Activated CD4-positive, CD25-positive, alpha-beta regulatory T cell treated with anti-CD3 and anti-CD28 coated beads, Interleukin-2, amount 50 U/mL, for 16 hours (primary cell): Measurements from ENCODE around the gene ZBTB17.
"Not testable (repeated sequence)": the region's sequence is repeated elsewhere in the genome, so short reads cannot be mapped to it uniquely, and the experiment has no call there.

Experiments
- DNase-seq: peaks from one replicate; pipeline ENCODE4 v3.0.0-alpha.2; 2020; ENCODE audit warnings: low read depth, low spot score

ZBTB17 gene

DNA sequence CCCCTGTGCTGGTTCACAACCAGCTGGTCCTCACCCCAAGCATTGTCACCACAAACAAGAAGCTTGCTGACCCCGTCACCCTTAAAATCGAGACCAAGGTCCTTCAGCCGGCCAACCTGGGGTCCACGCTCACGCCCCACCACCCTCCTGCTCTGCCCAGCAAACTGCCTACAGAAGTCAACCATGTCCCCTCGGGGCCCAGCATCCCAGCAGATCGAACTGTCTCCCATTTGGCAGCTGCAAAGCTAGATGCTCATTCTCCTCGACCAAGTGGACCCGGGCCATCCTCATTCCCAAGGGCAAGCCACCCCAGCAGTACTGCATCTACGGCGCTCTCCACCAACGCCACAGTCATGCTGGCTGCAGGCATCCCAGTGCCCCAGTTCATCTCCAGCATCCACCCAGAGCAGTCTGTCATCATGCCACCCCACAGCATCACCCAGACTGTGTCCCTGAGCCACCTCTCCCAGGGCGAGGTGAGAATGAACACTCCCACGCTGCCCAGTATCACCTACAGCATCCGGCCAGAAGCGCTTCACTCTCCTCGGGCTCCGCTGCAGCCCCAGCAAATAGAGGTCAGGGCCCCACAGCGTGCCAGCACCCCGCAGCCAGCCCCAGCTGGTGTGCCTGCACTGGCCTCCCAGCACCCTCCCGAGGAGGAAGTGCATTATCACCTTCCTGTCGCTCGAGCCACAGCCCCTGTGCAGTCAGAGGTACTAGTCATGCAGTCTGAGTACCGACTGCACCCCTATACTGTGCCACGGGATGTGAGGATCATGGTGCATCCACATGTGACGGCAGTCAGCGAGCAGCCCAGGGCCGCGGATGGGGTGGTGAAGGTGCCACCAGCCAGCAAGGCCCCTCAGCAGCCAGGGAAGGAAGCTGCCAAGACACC is 40.6 kb downstream of the ZBTB17 start:
- DNase-seq = no peak

DNA sequence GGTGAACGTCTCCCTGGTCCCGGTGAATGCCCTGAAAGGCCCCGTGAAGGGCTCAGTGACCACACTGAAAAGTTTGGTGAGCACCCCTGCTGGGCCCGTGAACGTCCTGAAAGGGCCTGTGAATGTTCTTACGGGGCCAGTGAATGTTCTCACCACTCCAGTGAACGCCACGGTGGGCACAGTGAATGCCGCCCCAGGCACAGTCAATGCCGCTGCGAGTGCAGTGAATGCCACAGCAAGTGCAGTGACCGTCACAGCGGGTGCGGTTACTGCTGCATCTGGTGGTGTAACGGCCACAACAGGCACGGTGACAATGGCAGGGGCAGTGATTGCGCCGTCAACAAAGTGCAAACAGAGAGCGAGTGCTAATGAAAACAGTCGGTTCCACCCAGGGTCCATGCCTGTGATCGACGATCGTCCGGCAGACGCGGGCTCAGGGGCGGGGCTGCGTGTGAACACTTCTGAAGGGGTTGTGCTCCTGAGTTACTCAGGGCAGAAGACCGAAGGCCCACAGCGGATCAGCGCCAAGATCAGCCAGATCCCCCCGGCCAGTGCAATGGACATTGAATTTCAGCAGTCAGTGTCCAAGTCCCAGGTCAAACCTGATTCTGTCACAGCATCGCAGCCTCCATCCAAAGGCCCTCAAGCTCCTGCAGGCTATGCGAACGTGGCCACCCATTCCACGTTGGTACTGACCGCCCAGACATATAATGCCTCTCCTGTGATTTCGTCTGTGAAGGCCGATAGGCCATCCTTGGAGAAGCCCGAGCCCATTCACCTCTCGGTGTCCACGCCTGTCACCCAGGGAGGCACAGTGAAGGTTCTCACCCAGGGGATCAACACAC is 41.5 kb downstream of the ZBTB17 start:
- no peak for DNase-seq

DNA sequence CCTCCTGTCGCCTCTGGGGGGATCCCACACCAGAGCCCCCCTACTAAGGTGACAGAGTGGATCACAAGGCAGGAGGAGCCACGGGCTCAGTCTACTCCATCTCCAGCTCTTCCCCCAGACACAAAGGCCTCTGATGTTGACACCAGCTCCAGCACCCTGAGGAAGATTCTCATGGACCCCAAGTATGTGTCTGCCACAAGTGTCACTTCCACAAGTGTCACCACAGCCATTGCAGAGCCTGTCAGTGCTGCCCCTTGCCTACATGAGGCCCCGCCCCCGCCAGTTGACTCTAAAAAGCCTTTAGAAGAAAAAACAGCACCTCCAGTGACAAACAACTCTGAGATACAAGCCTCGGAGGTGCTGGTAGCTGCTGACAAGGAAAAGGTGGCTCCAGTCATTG is 42.2 kb downstream of the ZBTB17 start:
- no peak for DNase-seq

DNA sequence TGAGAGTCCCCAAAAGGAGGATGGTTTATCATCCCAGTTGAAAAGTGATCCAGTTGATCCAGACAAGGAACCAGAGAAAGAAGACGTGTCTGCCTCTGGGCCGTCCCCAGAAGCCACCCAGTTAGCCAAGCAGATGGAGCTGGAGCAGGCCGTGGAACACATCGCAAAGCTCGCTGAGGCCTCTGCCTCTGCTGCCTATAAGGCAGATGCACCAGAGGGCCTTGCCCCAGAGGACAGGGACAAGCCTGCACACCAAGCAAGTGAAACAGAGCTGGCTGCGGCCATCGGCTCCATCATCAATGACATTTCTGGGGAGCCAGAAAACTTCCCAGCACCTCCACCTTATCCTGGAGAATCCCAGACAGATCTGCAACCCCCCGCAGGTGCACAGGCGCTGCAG is 43.3 kb downstream of the ZBTB17 start:
- DNase-seq = no peak

DNA sequence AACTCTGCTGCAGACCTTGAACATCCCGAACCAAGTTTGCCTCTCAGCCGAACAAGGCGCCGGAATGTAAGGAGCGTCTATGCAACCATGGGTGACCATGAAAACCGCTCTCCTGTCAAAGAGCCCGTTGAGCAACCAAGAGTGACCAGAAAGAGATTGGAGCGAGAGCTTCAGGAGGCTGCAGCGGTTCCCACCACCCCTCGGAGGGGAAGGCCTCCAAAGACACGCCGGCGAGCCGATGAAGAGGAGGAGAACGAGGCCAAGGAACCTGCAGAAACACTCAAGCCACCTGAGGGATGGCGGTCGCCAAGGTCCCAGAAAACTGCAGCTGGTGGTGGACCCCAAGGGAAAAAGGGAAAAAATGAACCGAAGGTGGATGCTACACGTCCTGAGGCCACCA is 44.0 kb downstream of the ZBTB17 start:
- DNase-seq = no peak

DNA sequence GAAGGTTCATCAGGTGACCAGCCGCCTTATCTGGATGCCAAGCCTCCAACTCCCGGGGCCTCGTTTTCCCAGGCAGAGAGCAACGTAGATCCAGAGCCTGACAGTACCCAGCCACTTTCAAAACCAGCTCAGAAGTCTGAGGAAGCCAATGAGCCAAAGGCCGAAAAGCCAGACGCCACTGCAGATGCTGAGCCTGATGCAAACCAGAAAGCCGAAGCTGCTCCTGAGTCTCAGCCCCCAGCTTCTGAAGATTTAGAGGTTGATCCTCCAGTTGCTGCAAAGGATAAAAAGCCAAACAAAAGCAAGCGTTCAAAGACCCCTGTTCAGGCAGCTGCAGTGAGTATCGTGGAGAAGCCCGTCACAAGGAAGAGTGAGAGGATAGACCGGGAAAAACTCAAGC is 44.5 kb downstream of the ZBTB17 start:
- DNase-seq = no peak

DNA sequence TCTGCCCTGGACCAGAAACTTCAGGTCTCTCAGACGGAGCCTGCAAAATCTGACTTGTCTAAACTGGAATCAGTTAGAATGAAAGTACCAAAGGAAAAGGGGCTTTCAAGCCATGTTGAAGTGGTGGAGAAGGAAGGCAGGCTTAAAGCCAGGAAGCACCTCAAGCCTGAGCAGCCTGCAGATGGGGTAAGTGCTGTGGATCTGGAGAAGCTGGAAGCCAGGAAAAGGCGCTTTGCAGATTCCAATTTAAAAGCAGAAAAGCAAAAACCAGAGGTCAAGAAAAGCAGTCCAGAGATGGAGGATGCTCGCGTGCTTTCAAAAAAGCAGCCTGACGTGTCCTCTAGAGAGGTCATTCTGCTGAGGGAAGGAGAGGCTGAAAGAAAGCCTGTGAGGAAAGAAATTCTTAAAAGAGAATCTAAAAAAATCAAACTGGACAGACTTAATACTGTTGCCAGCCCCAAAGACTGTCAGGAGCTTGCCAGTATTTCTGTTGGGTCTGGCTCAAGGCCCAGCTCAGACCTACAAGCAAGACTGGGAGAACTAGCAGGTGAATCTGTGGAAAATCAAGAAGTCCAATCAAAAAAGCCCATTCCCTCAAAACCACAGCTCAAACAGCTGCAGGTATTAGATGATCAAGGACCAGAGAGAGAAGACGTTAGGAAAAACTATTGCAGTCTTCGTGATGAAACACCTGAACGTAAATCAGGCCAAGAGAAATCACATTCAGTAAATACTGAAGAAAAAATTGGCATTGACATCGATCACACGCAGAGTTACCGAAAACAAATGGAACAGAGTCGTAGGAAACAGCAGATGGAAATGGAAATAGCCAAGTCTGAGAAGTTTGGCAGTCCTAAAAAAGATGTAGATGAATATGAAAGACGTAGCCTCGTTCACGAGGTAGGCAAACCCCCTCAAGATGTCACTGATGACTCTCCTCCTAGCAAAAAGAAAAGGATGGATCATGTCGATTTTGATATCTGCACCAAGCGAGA is 46.6 kb downstream of the ZBTB17 start:
- no peak for DNase-seq

DNA sequence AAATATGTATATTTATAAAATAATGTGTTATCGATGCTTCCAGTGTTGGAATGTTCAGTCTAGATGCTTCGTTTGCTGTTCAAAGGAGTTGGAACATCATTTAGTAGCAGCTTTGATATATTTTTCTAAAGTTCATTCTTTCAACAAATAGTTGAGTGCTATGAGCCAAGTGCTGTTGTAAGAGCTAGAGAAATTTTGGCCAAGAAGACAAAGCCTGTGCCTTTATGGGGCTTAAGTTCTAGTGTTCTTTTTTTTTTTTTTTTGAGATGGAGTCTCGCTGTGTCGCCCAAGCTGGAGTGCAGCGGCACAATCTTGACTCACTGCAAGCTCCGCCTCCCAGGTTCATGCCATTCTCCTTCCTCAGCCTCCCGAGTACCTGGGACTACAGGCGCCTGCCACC is 49.5 kb downstream of the ZBTB17 start:
- not testable (repeated sequence) for DNase-seq

DNA sequence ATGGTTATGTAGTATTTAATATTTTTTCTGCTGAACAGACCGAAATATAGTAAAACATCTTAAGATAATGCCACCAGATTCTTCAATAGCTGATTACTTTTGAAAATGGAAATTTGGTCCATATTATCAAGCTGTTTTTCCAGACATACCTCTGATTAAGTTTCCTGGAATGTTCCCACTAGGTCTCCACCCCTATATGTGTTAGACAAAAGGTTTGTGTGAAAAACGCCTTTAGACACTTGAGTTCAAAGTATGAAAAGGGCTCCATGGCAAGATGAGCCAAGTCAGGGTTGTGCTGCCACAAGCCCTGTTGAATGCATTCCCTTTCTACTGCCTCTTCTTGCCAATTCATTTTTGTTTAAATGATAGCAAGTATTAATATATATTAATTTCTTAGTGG is 52.7 kb downstream of the ZBTB17 start:
- DNase-seq = no peak

DNA sequence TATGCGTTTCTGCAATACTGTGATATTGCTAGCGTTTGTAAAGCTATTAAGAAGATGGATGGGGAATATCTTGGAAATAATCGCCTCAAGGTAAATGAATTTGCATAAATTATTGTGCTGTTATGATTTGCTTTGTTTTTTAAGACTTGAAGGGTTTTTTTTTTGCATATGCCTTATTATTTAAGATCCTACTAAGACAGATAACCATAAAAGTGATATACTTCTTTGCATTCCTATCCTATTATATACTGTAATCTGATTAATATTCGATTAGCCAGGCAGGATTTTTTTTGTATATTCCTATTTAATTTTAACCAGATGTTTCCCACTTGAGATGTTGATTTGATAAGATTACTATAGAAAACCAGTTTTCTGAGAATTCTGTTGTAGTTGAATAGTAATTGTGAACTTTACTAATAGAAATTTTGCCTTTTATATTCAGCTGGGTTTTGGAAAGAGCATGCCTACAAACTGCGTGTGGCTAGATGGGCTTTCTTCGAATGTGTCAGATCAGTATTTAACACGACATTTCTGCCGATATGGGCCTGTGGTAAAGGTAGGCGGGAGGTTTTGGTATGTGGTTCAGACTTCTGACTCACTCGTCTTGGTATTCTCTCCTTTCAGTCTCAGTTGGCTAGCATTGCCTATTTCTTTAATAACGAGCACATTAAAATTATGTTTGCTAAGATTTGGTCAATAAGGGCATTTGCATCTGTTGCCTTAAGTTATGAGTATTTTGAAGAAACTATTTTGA is 56.8 kb downstream of the ZBTB17 start:
- peak; percentile 50 for DNase-seq

DNA sequence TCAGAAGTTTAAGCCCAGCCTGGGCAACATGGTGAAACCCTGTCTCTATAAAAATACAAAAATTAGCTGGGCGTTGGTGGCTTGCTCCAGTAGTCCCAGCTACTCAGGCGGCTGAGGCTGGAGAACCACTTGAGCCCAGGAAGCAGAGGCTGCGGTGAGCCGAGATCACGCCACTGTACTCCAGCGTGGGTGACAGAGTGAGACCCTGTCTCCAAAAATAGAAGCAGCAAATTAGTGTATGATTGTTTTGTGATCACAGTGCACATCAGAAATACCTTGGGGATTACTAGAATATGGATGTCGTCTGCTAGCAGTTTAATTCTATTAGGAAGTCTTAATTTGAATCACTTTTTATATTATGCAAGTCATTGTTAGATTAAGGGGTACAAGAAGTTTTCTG is 59.0 kb downstream of the ZBTB17 start:
- no peak for DNase-seq

DNA sequence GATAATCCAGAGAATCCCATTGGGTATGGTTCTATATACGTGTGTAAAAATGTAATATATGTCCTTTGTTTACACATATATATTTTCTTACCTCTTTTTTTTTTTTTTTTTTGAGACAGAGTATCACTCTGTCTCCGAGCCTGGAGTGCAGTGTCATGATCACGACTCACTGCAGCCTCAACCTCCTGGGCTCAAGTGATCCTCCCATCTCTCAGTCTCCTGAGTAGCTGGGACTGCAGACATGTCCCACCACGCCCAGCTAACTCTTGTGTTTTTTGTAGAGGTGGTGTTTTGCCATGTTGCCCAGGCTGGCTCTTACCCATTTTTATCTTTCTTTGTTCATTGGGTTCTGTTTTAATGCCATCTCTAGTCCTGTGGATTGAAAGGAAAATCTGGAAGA is 59.5 kb downstream of the ZBTB17 start:
- DNase-seq = no peak

DNA sequence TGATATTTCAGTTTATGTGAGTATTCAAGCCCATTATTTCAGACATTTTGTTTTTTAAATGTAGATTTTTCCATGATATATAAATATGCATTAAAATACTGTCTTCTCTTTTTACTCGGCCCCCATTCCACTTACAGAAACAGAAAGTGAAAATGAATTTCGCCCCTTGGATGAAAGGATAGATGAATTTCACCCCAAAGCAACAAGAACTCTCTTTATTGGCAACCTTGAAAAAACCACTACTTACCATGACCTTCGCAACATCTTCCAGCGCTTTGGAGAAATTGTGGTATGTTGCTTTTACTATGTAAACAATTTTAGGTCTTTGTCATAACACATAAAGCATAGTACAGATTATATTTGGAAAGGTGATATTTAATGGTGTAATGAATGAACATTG is 59.9 kb downstream of the ZBTB17 start:
- DNase-seq = no peak

DNA sequence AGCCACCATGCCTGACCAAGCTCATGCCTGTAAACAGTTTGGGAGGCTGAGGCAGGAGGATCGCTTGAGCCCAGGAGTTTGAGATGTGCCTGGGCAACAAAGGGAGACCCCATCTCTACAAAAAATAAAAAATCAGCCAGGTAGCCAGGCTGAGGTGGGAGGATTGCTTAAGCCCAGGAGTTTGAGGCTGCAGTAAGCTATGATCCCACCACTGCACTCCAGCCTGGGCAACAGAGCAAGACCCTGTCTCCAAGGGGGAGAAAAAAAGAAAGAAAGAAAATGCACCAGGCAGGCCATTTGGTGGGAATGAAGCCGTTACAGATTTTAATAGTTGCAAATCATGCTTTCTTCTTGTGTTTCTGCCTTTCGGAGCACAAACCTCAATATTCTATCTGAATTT is 62.3 kb downstream of the ZBTB17 start:
- DNase-seq = not testable (repeated sequence)

DNA sequence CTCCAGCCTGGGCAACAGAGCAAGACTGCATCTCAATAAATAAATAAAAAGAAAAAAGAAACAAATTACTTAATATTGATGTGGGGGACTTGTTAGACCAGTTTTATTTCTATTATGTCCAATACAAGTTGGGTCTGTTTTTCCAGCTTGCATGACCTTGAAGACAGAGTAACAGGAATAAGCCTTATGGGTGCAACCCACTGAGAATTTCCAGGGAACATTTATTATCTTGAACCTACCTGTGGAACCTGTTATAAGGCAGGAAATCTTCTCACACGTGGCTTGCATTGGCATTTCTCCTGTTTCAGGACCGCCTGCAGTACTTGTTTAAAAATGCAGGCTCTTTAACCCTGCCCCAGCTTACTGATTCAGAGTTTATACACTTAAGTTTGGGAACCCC is 64.0 kb downstream of the ZBTB17 start:
- DNase-seq = no peak

DNA sequence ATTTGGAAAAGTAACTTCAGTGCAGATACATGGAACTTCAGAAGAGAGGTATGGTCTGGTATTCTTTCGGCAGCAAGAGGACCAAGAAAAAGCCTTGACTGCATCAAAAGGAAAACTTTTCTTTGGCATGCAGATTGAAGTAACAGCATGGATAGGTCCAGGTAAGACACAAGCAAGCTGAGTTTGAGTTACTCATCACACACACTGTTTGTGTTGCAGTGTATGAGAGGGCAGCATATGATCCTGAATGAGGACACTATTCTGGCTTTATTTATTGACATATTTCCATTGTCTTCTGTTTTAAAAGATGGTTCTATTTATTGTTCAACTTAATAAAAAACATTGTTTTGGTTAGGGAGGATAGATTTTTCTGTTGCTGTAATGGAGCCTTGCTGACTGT is 64.8 kb downstream of the ZBTB17 start:
- DNase-seq = no peak

DNA sequence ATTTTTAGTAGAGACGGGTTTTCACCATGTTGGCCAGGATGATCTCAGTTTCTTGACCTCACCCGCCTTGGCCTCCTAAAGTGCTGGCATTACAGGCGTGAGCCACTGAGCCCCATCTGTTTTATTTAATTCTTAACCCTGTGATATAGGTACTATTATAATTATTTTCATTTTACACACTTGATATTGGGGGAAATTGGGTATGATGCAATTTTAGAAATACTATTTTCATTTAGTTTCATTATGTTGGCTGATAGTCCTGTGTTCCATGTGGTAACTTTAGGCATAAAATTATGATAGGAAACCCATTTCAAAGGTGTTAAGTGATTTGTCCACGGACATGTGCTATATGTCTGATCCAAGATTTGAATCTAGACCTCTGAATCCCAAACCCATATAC is 67.3 kb downstream of the ZBTB17 start:
- no peak for DNase-seq

DNA sequence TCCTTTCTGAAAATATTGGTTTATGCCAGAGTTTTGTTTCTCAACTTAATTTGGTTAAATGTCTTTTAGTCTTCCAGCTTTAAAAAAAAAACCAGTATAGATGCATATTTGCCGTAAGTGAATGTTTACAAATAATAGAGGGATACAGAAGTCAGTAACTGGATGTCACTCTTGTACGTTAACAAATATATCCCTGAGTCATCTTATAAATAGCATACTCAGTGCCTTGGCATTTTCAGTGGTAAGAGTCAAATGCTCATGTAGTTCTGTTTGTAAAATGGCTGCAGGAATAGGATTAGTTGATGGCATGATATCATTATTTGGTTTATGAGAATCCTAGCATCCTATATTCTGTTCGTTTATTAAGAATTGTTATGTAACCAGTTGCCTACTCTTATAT is 73.0 kb downstream of the ZBTB17 start:
- no peak for DNase-seq

DNA sequence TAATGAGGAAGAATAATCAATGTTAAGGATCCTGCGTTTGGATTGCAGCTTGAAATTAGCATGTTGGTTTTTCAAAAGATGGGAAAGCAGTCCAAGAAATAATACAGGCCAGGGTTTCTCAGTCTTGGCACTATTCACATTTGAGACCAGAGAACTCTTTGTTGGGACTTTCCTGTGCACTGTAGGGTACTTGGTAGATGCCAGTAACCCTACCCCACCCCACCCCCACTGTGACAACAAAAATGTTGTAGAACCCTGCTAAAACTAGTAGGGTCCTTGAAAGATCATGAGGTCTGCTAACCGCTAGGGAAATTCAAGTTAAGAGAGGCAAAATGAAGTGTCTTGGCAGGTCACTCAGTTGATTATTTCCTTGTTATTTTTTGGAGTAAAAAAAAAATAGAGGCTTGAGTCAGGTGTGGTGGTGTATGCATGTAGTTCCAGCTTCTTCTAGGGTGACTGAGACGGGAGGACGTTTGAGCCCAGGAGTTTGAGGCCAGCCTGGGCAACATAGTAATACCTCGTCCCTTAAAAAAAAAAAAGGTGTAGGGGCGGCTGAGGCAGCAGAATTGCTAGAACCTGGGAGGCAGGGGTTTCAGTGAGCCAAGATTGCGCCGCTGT is 75.1 kb downstream of the ZBTB17 start:
- no peak for DNase-seq

DNA sequence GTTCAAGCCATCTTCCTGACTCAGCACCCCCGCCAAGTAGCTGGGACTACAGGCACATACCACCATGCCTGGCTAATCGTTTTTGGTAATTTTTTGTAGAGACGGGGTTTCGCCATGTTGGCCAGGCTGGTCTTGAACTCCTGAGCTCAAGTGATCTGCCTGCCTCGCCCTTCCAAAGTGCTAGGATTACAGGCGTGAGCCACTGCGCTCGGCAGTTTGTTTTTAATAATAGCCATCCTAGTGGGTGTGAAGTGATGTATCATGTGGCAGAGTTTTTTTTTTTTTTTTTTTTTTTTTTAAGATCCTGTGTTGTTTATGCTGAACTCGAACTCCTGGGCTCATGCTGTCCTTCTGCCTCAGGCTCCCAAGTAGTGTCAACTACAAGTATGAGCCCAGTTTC is 76.6 kb downstream of the ZBTB17 start:
- no peak for DNase-seq
